ENCODE data around the gene KLF16.
"Not testable (repeated sequence)": the region's sequence is repeated elsewhere in the genome, so short reads cannot be mapped to it uniquely, and the experiment has no call there.

The KLF16 gene

GRCh38 chr19:1878583-1878982 lies 15.2 kb upstream of the KLF16 start:
- not testable (repeated sequence) for H2AK5ac ChIP-seq (ENCODE audit: low read depth, low read length); H3K36me3 ChIP-seq (replicated peaks in 1 of 2; ENCODE audit: control insufficient read depth in 2 of 2, insufficient read depth in 2 of 2, low read length in 2 of 2); H2BK12ac ChIP-seq (ENCODE audit: low read length); H2BK120ac ChIP-seq (ENCODE audit: low read depth, low read length); H3K9me3 ChIP-seq (replicated peaks in 1 of 2; ENCODE audit: control insufficient read depth in 2 of 2, insufficient read depth in 1 of 2, low read depth in 1 of 2, low read length in 2 of 2); H3K14ac ChIP-seq (ENCODE audit: low read length); H4K91ac ChIP-seq (ENCODE audit: low read depth, low read length, poor library complexity); H2BK5ac ChIP-seq (ENCODE audit: low read length); H3K4me2 ChIP-seq (ENCODE audit: insufficient read depth, low read length, poor library complexity, severe bottlenecking); H3K9ac ChIP-seq (ENCODE audit: low read depth, low read length, poor library complexity); H3K23ac ChIP-seq (ENCODE audit: low read depth, low read length, poor library complexity); H3K18ac ChIP-seq (ENCODE audit: low read length); DNase-seq (ENCODE audit: low spot score); H3K4ac ChIP-seq (ENCODE audit: low read length); H2BK15ac ChIP-seq (ENCODE audit: low read length); H3K27me3 ChIP-seq (ENCODE audit: control insufficient read depth in 3 of 3, insufficient read depth in 3 of 3, low read depth in 1 of 3, low read length in 3 of 3); H3K27ac ChIP-seq (replicated peaks; ENCODE audit: low read length); H3K4me3 ChIP-seq (ENCODE audit: low read length in 2 of 2); H2AFZ ChIP-seq (ENCODE audit: low read length); H4K8ac ChIP-seq (ENCODE audit: low read depth, low read length)
- Histone ChIP-seq H3K4me1 (ENCODE audit: control insufficient read depth in 2 of 2, insufficient read depth in 1 of 2, low read depth in 1 of 2, low read length in 2 of 2) (peaks cover 13 to 38% of the 10 kb centered on the region in 2 donors), H3K79me1 (ENCODE audit: low read depth, low read length) (peaks cover 18% of the 10 kb centered on the region)
- WGBS, 2 donors (ENCODE audit: extremely low coverage in 2 of 2, insufficient read length in 2 of 2, insufficient replicate concordance in 1 of 2): no CpG with 5 or more reads among the region's 8 CpGs

- peaks cover 20% of the 10 kb centered on the region for H3K79me1 ChIP-seq (ENCODE audit: low read depth, low read length)
- H3K4ac ChIP-seq (ENCODE audit: low read length); H3K14ac ChIP-seq (ENCODE audit: low read length); H3K27ac ChIP-seq (replicated peaks; ENCODE audit: low read length); H3K9ac ChIP-seq (ENCODE audit: low read depth, low read length, poor library complexity); H3K23ac ChIP-seq (ENCODE audit: low read depth, low read length, poor library complexity); H3K27me3 ChIP-seq (ENCODE audit: control insufficient read depth in 3 of 3, insufficient read depth in 3 of 3, low read depth in 1 of 3, low read length in 3 of 3); H2AK5ac ChIP-seq (ENCODE audit: low read depth, low read length); H3K18ac ChIP-seq (ENCODE audit: low read length); H2AFZ ChIP-seq (ENCODE audit: low read length); H3K4me3 ChIP-seq (ENCODE audit: low read length in 2 of 2); H4K8ac ChIP-seq (ENCODE audit: low read depth, low read length); H2BK5ac ChIP-seq (ENCODE audit: low read length); H2BK15ac ChIP-seq (ENCODE audit: low read length); H2BK12ac ChIP-seq (ENCODE audit: low read length); H3K9me3 ChIP-seq (replicated peaks in 1 of 2; ENCODE audit: control insufficient read depth in 2 of 2, insufficient read depth in 1 of 2, low read depth in 1 of 2, low read length in 2 of 2); H4K91ac ChIP-seq (ENCODE audit: low read depth, low read length, poor library complexity); DNase-seq (ENCODE audit: low spot score); H2BK120ac ChIP-seq (ENCODE audit: low read depth, low read length): not testable (repeated sequence)
- H3K4me2 ChIP-seq (ENCODE audit: insufficient read depth, low read length, poor library complexity, severe bottlenecking): peak overlapping the region; percentile 25
- WGBS, 2 donors (ENCODE audit: extremely low coverage in 2 of 2, insufficient read length in 2 of 2, insufficient replicate concordance in 1 of 2): no CpG with 5 or more reads among the region's 47 CpGs
- H3K4me1 ChIP-seq (ENCODE audit: control insufficient read depth in 2 of 2, insufficient read depth in 1 of 2, low read depth in 1 of 2, low read length in 2 of 2): peaks cover 8 to 25% of the 10 kb centered on the region in 2 donors
- H3K36me3 ChIP-seq (replicated peaks in 1 of 2; ENCODE audit: control insufficient read depth in 2 of 2, insufficient read depth in 2 of 2, low read length in 2 of 2): peaks cover 0 to 19% of the 10 kb centered on the region in 2 donors
These were observed 13.9 kb upstream of the KLF16 start for GRCh38 chr19:1877280-1877660.

- peak overlapping the region; percentile 95 for H2AK5ac ChIP-seq (ENCODE audit: low read depth, low read length)
- peak overlapping the region; percentile 85 for H4K91ac ChIP-seq (ENCODE audit: low read depth, low read length, poor library complexity)
- peak overlapping the region; percentile 95 for H3K9ac ChIP-seq (ENCODE audit: low read depth, low read length, poor library complexity)
- H3K23ac ChIP-seq (ENCODE audit: low read depth, low read length, poor library complexity): peak overlapping the region; percentile 99
- H3K27ac ChIP-seq (replicated peaks; ENCODE audit: low read length): peak overlapping the region; percentile 72
- H2BK15ac ChIP-seq (ENCODE audit: low read length): peak overlapping the region; percentile 97
- H3K4ac ChIP-seq (ENCODE audit: low read length): peak overlapping the region; percentile 97
- H3K4me2 ChIP-seq (ENCODE audit: insufficient read depth, low read length, poor library complexity, severe bottlenecking): peak overlapping the region; percentile 94
- H2BK120ac ChIP-seq (ENCODE audit: low read depth, low read length): peak overlapping the region; percentile 94
- H2BK12ac ChIP-seq (ENCODE audit: low read length): peak overlapping the region; percentile 90
- no CpG with 5 or more reads among the region's 53 CpGs for WGBS, 2 donors (ENCODE audit: extremely low coverage in 2 of 2, insufficient read length in 2 of 2, insufficient replicate concordance in 1 of 2)
- not testable (repeated sequence) for H3K27me3 ChIP-seq (ENCODE audit: control insufficient read depth in 3 of 3, insufficient read depth in 3 of 3, low read depth in 1 of 3, low read length in 3 of 3); DNase-seq (ENCODE audit: low spot score); H3K9me3 ChIP-seq (replicated peaks in 1 of 2; ENCODE audit: control insufficient read depth in 2 of 2, insufficient read depth in 1 of 2, low read depth in 1 of 2, low read length in 2 of 2)
- H4K8ac ChIP-seq (ENCODE audit: low read depth, low read length): peak overlapping the region; percentile 72
- peak overlapping the region; percentile 99 for H3K14ac ChIP-seq (ENCODE audit: low read length)
- H3K4me1 ChIP-seq (ENCODE audit: control insufficient read depth in 2 of 2, insufficient read depth in 1 of 2, low read depth in 1 of 2, low read length in 2 of 2): peaks cover 8 to 22% of the 10 kb centered on the region in 2 donors
- H3K18ac ChIP-seq (ENCODE audit: low read length): peak overlapping the region; percentile 98
- peak overlapping the region; percentile 93 to 94 for H3K4me3 ChIP-seq (ENCODE audit: low read length in 2 of 2)
- H2AFZ ChIP-seq (ENCODE audit: low read length): peak overlapping the region; percentile 97
- peaks cover 15% of the 10 kb centered on the region for H3K79me1 ChIP-seq (ENCODE audit: low read depth, low read length)
- H3K36me3 ChIP-seq (replicated peaks in 1 of 2; ENCODE audit: control insufficient read depth in 2 of 2, insufficient read depth in 2 of 2, low read length in 2 of 2): peaks cover 0 to 19% of the 10 kb centered on the region in 2 donors
- peak overlapping the region; percentile 98 for H2BK5ac ChIP-seq (ENCODE audit: low read length)
These were observed 13.3 kb upstream of the KLF16 start for GRCh38 chr19:1876496-1877279.

GRCh38 chr19:1875646-1876495 lies 12.5 kb upstream of the KLF16 start:
- Histone ChIP-seq H3K27ac (replicated peaks; ENCODE audit: low read length) (peak overlapping the region; percentile 72), H2BK12ac (ENCODE audit: low read length) (peak overlapping the region; percentile 4)

More at GRCh38 chr19:1875646-1876495, 12.5 kb upstream of the KLF16 start:
- Histone ChIP-seq H3K23ac (ENCODE audit: low read depth, low read length, poor library complexity) (peak overlapping the region; percentile 99), H3K27me3 (ENCODE audit: control insufficient read depth in 3 of 3, insufficient read depth in 3 of 3, low read depth in 1 of 3, low read length in 3 of 3) (no peaks in the 10 kb centered on the region), H3K4me2 (ENCODE audit: insufficient read depth, low read length, poor library complexity, severe bottlenecking) (peak overlapping the region; percentile 94), H2AFZ (ENCODE audit: low read length) (peak overlapping the region; percentile 97), H3K9me3 (replicated peaks in 1 of 2; ENCODE audit: control insufficient read depth in 2 of 2, insufficient read depth in 1 of 2, low read depth in 1 of 2, low read length in 2 of 2) (peaks cover 0 to 2% of the 10 kb centered on the region in 2 donors), H2AK5ac (ENCODE audit: low read depth, low read length) (peak overlapping the region; percentile 95), H2BK5ac (ENCODE audit: low read length) (peak overlapping the region; percentile 98), H3K18ac (ENCODE audit: low read length) (peak overlapping the region; percentile 98), H3K4me3 (ENCODE audit: low read length in 2 of 2) (peak overlapping the region; percentile 93 to 94), H3K36me3 (replicated peaks in 1 of 2; ENCODE audit: control insufficient read depth in 2 of 2, insufficient read depth in 2 of 2, low read length in 2 of 2) (peaks cover 0 to 27% of the 10 kb centered on the region in 2 donors), H4K91ac (ENCODE audit: low read depth, low read length, poor library complexity) (no peak overlapping the region), H4K8ac (ENCODE audit: low read depth, low read length) (peak overlapping the region; percentile 72), H3K9ac (ENCODE audit: low read depth, low read length, poor library complexity) (peak overlapping the region; percentile 95), H3K4me1 (ENCODE audit: control insufficient read depth in 2 of 2, insufficient read depth in 1 of 2, low read depth in 1 of 2, low read length in 2 of 2) (peaks cover 8 to 22% of the 10 kb centered on the region in 2 donors), H3K14ac (ENCODE audit: low read length) (peak overlapping the region; percentile 99), H2BK15ac (ENCODE audit: low read length) (peak overlapping the region; percentile 97), H2BK120ac (ENCODE audit: low read depth, low read length) (peak overlapping the region; percentile 94), H3K79me1 (ENCODE audit: low read depth, low read length) (peaks cover 15% of the 10 kb centered on the region), H3K4ac (ENCODE audit: low read length) (peak overlapping the region; percentile 97)
- DNase-seq (ENCODE audit: low spot score): peak; percentile 85
- WGBS, 2 donors (ENCODE audit: extremely low coverage in 2 of 2, insufficient read length in 2 of 2, insufficient replicate concordance in 1 of 2): no CpG with 5 or more reads among the region's 87 CpGs
